Cardiac fibroblast (primary cell): ENCODE measurements around the gene POLR1D.

ENCODE experiments used
- DNase-seq, 2 donors: peaks; one replicate each; pipeline versions ENCODE4 v3.0.0 to v3.0.0-alpha.2; 2010; ENCODE audit warnings: low read depth in 2 of 2
- H3K4me3 ChIP-seq, 2 donors: replicated peaks in 1 of 2; 1 replicate in 1 of 2; 2 replicates in 1 of 2; pipeline ENCODE4 v1.5.1; 2011; ENCODE audit warnings: low read depth in 2 of 2, low read length in 2 of 2, mild to moderate bottlenecking in 2 of 2, moderate library complexity in 1 of 2
- CTCF ChIP-seq: IDR thresholded peaks from one replicate; pipeline ENCODE4 v1.5.1; 2011; ENCODE audit warnings: low read depth, mild to moderate bottlenecking, low read length, inconsistent platforms

The POLR1D gene

GRCh38 chr13:27621366-27622101 is at the start of gene POLR1D:
Gene POLR1D, plus strand, starts transcription at chr13:27621892. Its CDS starts 92 bp downstream, at chr13:27621984.
- peak within 1 kb of the TSS; percentile 68 to 88 for H3K4me3 ChIP-seq
- no peak for TF ChIP-seq CTCF

GRCh38 chr13:27572234-27572901 is 49.3 kb upstream of the POLR1D start:
- no peak for TF ChIP-seq CTCF
- no peak for DNase-seq
- H3K4me3 ChIP-seq: no peak overlapping the region

More at GRCh38 chr13:27621366-27622101, at the start of gene POLR1D:
- peak; percentile 71 to 75 for DNase-seq

- TF ChIP-seq CTCF: no peak
- DNase-seq: peak; percentile 35 to 77
- no peak overlapping the region for H3K4me3 ChIP-seq
Observed at GRCh38 chr13:27573265-27573664, 48.4 kb upstream of the POLR1D start.

GRCh38 chr13:27574661-27575060 is 47.0 kb upstream of the POLR1D start:
- no peak for DNase-seq
- no peak for TF ChIP-seq CTCF

GRCh38 chr13:27578121-27579030 is 43.3 kb upstream of the POLR1D start:
- H3K4me3 ChIP-seq: no peak overlapping the region
- DNase-seq: peak; percentile 15 to 81
- TF ChIP-seq CTCF: no peak

More at GRCh38 chr13:27574661-27575060, 47.0 kb upstream of the POLR1D start:
- H3K4me3 ChIP-seq: no peak overlapping the region

- no peak overlapping the region for H3K4me3 ChIP-seq
- DNase-seq: peak; percentile 47 to 51
- TF ChIP-seq CTCF: no peak
Observed at GRCh38 chr13:27583645-27584044, 38.0 kb upstream of the POLR1D start.
